Activated CD4-positive, alpha-beta T cell treated with anti-CD3 and anti-CD28 coated beads, Interleukin-2, amount 10 ng/mL, durations not matched to agents 24 days and 14 days (primary cell): ENCODE measurements around the gene MAPK8IP3. TPM values are rescaled to one million over a fixed set of nuclear protein-coding genes. Genes with fewer than 3 reads are reported as not detected.
"Not testable (repeated sequence)": the region's sequence is repeated elsewhere in the genome, so short reads cannot be mapped to it uniquely, and the experiment has no call there.

Source experiments
- DNase-seq: peaks from one replicate; pipeline ENCODE4 v3.0.0; 2022
- H3K27ac Mint-ChIP-seq: one replicate; pipeline ENCODE4 v1.8.0; 2022; ENCODE audit warnings: mild to moderate bottlenecking, mixed read lengths
- H3K27me3 Mint-ChIP-seq: one replicate; pipeline ENCODE4 v1.8.0; 2022; ENCODE audit warnings: mixed read lengths
- H3K36me3 Mint-ChIP-seq: one replicate; pipeline ENCODE4 v1.8.0; 2022; ENCODE audit warnings: low read depth, mild to moderate bottlenecking, mixed read lengths
- H3K4me1 Mint-ChIP-seq: one replicate; pipeline ENCODE4 v1.8.0; 2021; ENCODE audit warnings: mixed read lengths
- H3K4me3 Mint-ChIP-seq: one replicate; pipeline ENCODE4 v1.8.0; 2022; ENCODE audit warnings: mild to moderate bottlenecking, moderate library complexity, mixed read lengths
- H3K9me3 Mint-ChIP-seq: one replicate; pipeline ENCODE4 v1.8.0; 2021; ENCODE audit warnings: mixed read lengths
- intact Hi-C: fragments of 100-400 bp; cut with micrococcal nuclease; formaldehyde crosslinking; loops from one replicate; pipeline ENCODE4 v1.15.1; 2023
- total RNA-seq: library from RNA; stranded (reverse); gene quantifications from 2 replicates; pipeline ENCODE4 v1.2.3, GENCODE V29; 2022

The MAPK8IP3 gene
- total RNA-seq, 1 donor from 2014 or later = 80.2 TPM

- Mint-ChIP-seq H3K36me3 (peaks cover 52% of the 10 kb centered on the region), H3K9me3 (no peaks in the 10 kb centered on the region), H3K27me3 (no peaks in the 10 kb centered on the region), H3K4me1 (peaks cover 9% of the 10 kb centered on the region), H3K4me3 (no peak overlapping the region), H3K27ac (no peak overlapping the region)
- intact Hi-C loops = no loop called here
- DNase-seq = no peak
Observed at GRCh38 chr16:1688807-1689560, 17.0 kb upstream of the MAPK8IP3 start.

- no peaks in the 10 kb centered on the region for H3K27me3 Mint-ChIP-seq
- intact Hi-C loops = no loop called here
- peaks cover 9% of the 10 kb centered on the region for H3K4me1 Mint-ChIP-seq
- H3K9me3 Mint-ChIP-seq = no peaks in the 10 kb centered on the region
- H3K36me3 Mint-ChIP-seq = peaks cover 58% of the 10 kb centered on the region
- no peak overlapping the region for H3K27ac Mint-ChIP-seq
- H3K4me3 Mint-ChIP-seq = no peak overlapping the region
- no peak for DNase-seq
Observed at GRCh38 chr16:1689853-1690252, 16.1 kb upstream of the MAPK8IP3 start.

- Mint-ChIP-seq H3K9me3 (no peaks in the 10 kb centered on the region), H3K27me3 (no peaks in the 10 kb centered on the region), H3K36me3 (peaks cover 57% of the 10 kb centered on the region), H3K27ac (no peak overlapping the region), H3K4me1 (peaks cover 9% of the 10 kb centered on the region), H3K4me3 (no peak overlapping the region)
- intact Hi-C loops = no loop called here
- DNase-seq = no peak
Observed at GRCh38 chr16:1690810-1691209, 15.2 kb upstream of the MAPK8IP3 start.

GRCh38 chr16:1691276-1691675 is 14.7 kb upstream of the MAPK8IP3 start:
- H3K4me3 Mint-ChIP-seq = no peak overlapping the region
- peaks cover 9% of the 10 kb centered on the region for H3K4me1 Mint-ChIP-seq
- H3K9me3 Mint-ChIP-seq = no peaks in the 10 kb centered on the region
- peaks cover 58% of the 10 kb centered on the region for H3K36me3 Mint-ChIP-seq
- no peak for DNase-seq
- no peaks in the 10 kb centered on the region for H3K27me3 Mint-ChIP-seq
- intact Hi-C loops = no loop called here
- H3K27ac Mint-ChIP-seq = no peak overlapping the region

- no peak overlapping the region for H3K27ac Mint-ChIP-seq
- intact Hi-C loops = no loop called here
- H3K9me3 Mint-ChIP-seq = no peaks in the 10 kb centered on the region
- peaks cover 62% of the 10 kb centered on the region for H3K36me3 Mint-ChIP-seq
- DNase-seq = no peak
- peaks cover 9% of the 10 kb centered on the region for H3K4me1 Mint-ChIP-seq
- H3K27me3 Mint-ChIP-seq = no peaks in the 10 kb centered on the region
- H3K4me3 Mint-ChIP-seq = no peak overlapping the region
Observed at GRCh38 chr16:1691956-1692355, 14.0 kb upstream of the MAPK8IP3 start.

GRCh38 chr16:1696863-1697262 is 9.1 kb upstream of the MAPK8IP3 start:
- Mint-ChIP-seq H3K36me3 (peaks cover 70% of the 10 kb centered on the region), H3K27me3 (no peaks in the 10 kb centered on the region), H3K4me3 (no peak overlapping the region), H3K4me1 (peaks cover 2% of the 10 kb centered on the region), H3K9me3 (no peaks in the 10 kb centered on the region), H3K27ac (no peak overlapping the region)
- no peak for DNase-seq
- intact Hi-C loops = no loop called here

GRCh38 chr16:1698680-1699079 is 7.3 kb upstream of the MAPK8IP3 start:
- H3K27ac Mint-ChIP-seq = peak overlapping the region; percentile 37
- H3K4me1 Mint-ChIP-seq = peaks cover 2% of the 10 kb centered on the region
- H3K9me3 Mint-ChIP-seq = no peaks in the 10 kb centered on the region
- peaks cover 62% of the 10 kb centered on the region for H3K36me3 Mint-ChIP-seq
- no peaks in the 10 kb centered on the region for H3K27me3 Mint-ChIP-seq
- no peak for DNase-seq
- H3K4me3 Mint-ChIP-seq = no peak overlapping the region
- intact Hi-C loops = no loop called here

- no peak overlapping the region for H3K27ac Mint-ChIP-seq
- no peak overlapping the region for H3K4me3 Mint-ChIP-seq
- H3K27me3 Mint-ChIP-seq = no peaks in the 10 kb centered on the region
- H3K36me3 Mint-ChIP-seq = peaks cover 52% of the 10 kb centered on the region
- DNase-seq = no peak
- peaks cover 10% of the 10 kb centered on the region for H3K4me1 Mint-ChIP-seq
- no peaks in the 10 kb centered on the region for H3K9me3 Mint-ChIP-seq
- intact Hi-C loops = no loop called here
Observed at GRCh38 chr16:1700246-1700645, 5.7 kb upstream of the MAPK8IP3 start.

- H3K36me3 Mint-ChIP-seq = peaks cover 47% of the 10 kb centered on the region
- intact Hi-C loops = no loop called here
- H3K4me3 Mint-ChIP-seq = no peak overlapping the region
- peak overlapping the region; percentile 52 for H3K27ac Mint-ChIP-seq
- H3K27me3 Mint-ChIP-seq = no peaks in the 10 kb centered on the region
- H3K4me1 Mint-ChIP-seq = peaks cover 14% of the 10 kb centered on the region
- no peak for DNase-seq
- no peaks in the 10 kb centered on the region for H3K9me3 Mint-ChIP-seq
Observed at GRCh38 chr16:1701216-1701878, 4.6 kb upstream of the MAPK8IP3 start.

- H3K36me3 Mint-ChIP-seq = peaks cover 19% of the 10 kb centered on the region
- peak overlapping the region; percentile 99 for H3K4me3 Mint-ChIP-seq
- not testable (repeated sequence) for H3K9me3 Mint-ChIP-seq, DNase-seq, H3K27me3 Mint-ChIP-seq
- H3K27ac Mint-ChIP-seq = peak overlapping the region; percentile 97
- intact Hi-C loops = loop anchor here (2.0 to 5.0 kb wide), 3 partner anchors 67 to 363 kb away; partner anchors contain the start of genes CRAMP1, EME2, IFT140 and MRPS34
- peaks cover 27% of the 10 kb centered on the region for H3K4me1 Mint-ChIP-seq
Observed at GRCh38 chr16:1705324-1705687, 689 bp upstream of the MAPK8IP3 start.

- peaks cover 12% of the 10 kb centered on the region for H3K36me3 Mint-ChIP-seq
- DNase-seq = peak; percentile 83
- peak overlapping the region; percentile 97 for H3K27ac Mint-ChIP-seq
- peak overlapping the region; percentile 99 for H3K4me3 Mint-ChIP-seq
- H3K4me1 Mint-ChIP-seq = peaks cover 27% of the 10 kb centered on the region
- no peaks in the 10 kb centered on the region for H3K9me3 Mint-ChIP-seq
- H3K27me3 Mint-ChIP-seq = no peaks in the 10 kb centered on the region
- intact Hi-C loops = loop anchor here (1.0 to 5.0 kb wide), 3 partner anchors 28 to 286 kb away; partner anchors contain the start of genes EME2, JPT2, MRPS34 and NME3
Observed at GRCh38 chr16:1706386-1707192, 594 bp downstream of the MAPK8IP3 start.

- H3K36me3 Mint-ChIP-seq = peaks cover 6% of the 10 kb centered on the region
- DNase-seq = no peak
- no peaks in the 10 kb centered on the region for H3K27me3 Mint-ChIP-seq
- H3K4me3 Mint-ChIP-seq = peak overlapping the region; percentile 91
- peak overlapping the region; percentile 87 for H3K27ac Mint-ChIP-seq
- peaks cover 27% of the 10 kb centered on the region for H3K4me1 Mint-ChIP-seq
- no peaks in the 10 kb centered on the region for H3K9me3 Mint-ChIP-seq
- intact Hi-C loops = loop anchor here (5.0 kb wide), 1 partner anchor 65 kb away; the partner anchor contains the start of genes EME2, MRPS34 and NME3
Observed at GRCh38 chr16:1707193-1707790, 1.3 kb downstream of the MAPK8IP3 start.

GRCh38 chr16:1708083-1708767 is 2.2 kb downstream of the MAPK8IP3 start:
- H3K36me3 Mint-ChIP-seq = peaks cover 3% of the 10 kb centered on the region
- no peaks in the 10 kb centered on the region for H3K9me3 Mint-ChIP-seq
- no peak overlapping the region for H3K27ac Mint-ChIP-seq
- peaks cover 27% of the 10 kb centered on the region for H3K4me1 Mint-ChIP-seq
- no peaks in the 10 kb centered on the region for H3K27me3 Mint-ChIP-seq
- DNase-seq = no peak
- intact Hi-C loops = loop anchor here (5.0 kb wide), 1 partner anchor 64 kb away; the partner anchor contains the start of genes EME2, MRPS34 and NME3
- H3K4me3 Mint-ChIP-seq = peak overlapping the region; percentile 91
